ENCODE measurements around the gene EFEMP2. TPM values are rescaled to one million over a fixed set of nuclear protein-coding genes. Genes with fewer than 3 reads are reported as not detected.

EFEMP2 gene
- total and polyA plus RNA-seq, 2 donors (not counting 3 experiments of a cell fraction or from before 2014, with no cell fraction given) = 81.7 to 207 TPM

- FAIRE-seq (no peak), DNase-seq (ENCODE audit: low read depth, low spot score) (no peak)
- TF ChIP-seq EZH2 (IDR thresholded peaks at IDR 0.05; ENCODE audit: borderline replicate concordance, low read depth, low read length, severe bottlenecking) = no peak
- TF ChIP-seq POLR2A (IDR thresholded peaks at IDR 0.05; ENCODE audit: low read depth, low read length) = no peak
- TF ChIP-seq POLR2AphosphoS5 (IDR thresholded peaks at IDR 0.05; ENCODE audit: insufficient read depth, low read depth, low read length) = no peak
- TF ChIP-seq FOS (IDR thresholded peaks at IDR 0.05; ENCODE audit: borderline replicate concordance, insufficient read depth, low read length) = no peak
- no peak for TF ChIP-seq CTCF (IDR thresholded peaks at IDR 0.05; ENCODE audit: extremely low read depth in 1 of 2, insufficient read depth in 1 of 2, low read depth in 1 of 2, low read length in 2 of 2)
- no peak for TF ChIP-seq JUN (IDR thresholded peaks at IDR 0.05; ENCODE audit: borderline replicate concordance, insufficient read depth, insufficient read length, low read depth)
- Histone ChIP-seq H3K4me3 (replicated peaks in 1 of 3; ENCODE audit: insufficient read depth in 1 of 3, low read depth in 1 of 3, low read length in 3 of 3) (no peak overlapping the region), H3K4me1 (ENCODE audit: control insufficient read depth, extremely low read depth, insufficient read depth, low read length) (no peaks in the 10 kb centered on the region), H3K27ac (ENCODE audit: insufficient read depth, low read depth, low read length) (no peak overlapping the region), H3K27me3 (ENCODE audit: control insufficient read depth in 2 of 2, insufficient read depth in 2 of 2, low read length in 2 of 2) (peaks cover 7% of the 10 kb centered on the region in 2 experiments), H3K36me3 (ENCODE audit: control insufficient read depth in 2 of 2, extremely low read depth in 1 of 2, insufficient read depth in 2 of 2, low read length in 2 of 2) (no peaks in the 10 kb centered on the region), H3K9me3 (replicated peaks; ENCODE audit: control insufficient read depth, insufficient read depth, low read length) (no peaks in the 10 kb centered on the region), H3K9ac (replicated peaks; ENCODE audit: extremely low read depth, insufficient read depth, low read length) (no peak overlapping the region), H3K79me2 (ENCODE audit: control insufficient read depth, insufficient read depth, low read length) (no peaks in the 10 kb centered on the region), H4K20me1 (replicated peaks; ENCODE audit: control insufficient read depth, extremely low read depth, insufficient read depth, low read length) (no peaks in the 10 kb centered on the region), H2AFZ (ENCODE audit: low read depth, low read length) (no peak overlapping the region), H3K9me1 (replicated peaks; ENCODE audit: control insufficient read depth, extremely low read depth, insufficient read depth, low read length) (no peaks in the 10 kb centered on the region), H3K4me2 (ENCODE audit: insufficient read depth, low read length) (no peak overlapping the region)
- no TSS peak for BruUV-seq (replicated peaks)
- intact Hi-C loops (cut with micrococcal nuclease) = no loop called here
- POLR2A ChIA-PET = no interaction called here
- dilution Hi-C loops (cut with MboI; ENCODE audit: extremely low pct_ligation_motif_present, low sequenced_read_pairs) = no loop called here
- CTCF ChIA-PET = interaction anchor here (1.1 to 6.5 kb wide), 16 partner anchors 11 to 179 kb away, joined by 3 to 109 read pairs (median 6); partner anchors contain the start of genes AP5B1, KAT5, SIPA1 and SNX32
Observed at GRCh38 chr11:65816696-65817095, 55.9 kb downstream of the EFEMP2 start.

Other genes starting within 250 kb of the EFEMP2 start
- gene SIPA1, start 234.7 kb downstream of the EFEMP2 start, total RNA-seq = 119 and 128 TPM in 2 replicates
- gene SIPA1, start 234.7 kb downstream of the EFEMP2 start, polyA plus RNA-seq = 67.5 and 96.5 TPM in 2 replicates
- gene RELA, start 209.9 kb downstream of the EFEMP2 start, total RNA-seq = 105 and 106 TPM in 2 replicates
- 78.7 and 89.5 TPM in 2 replicates for gene RELA, start 209.9 kb downstream of the EFEMP2 start, polyA plus RNA-seq
- 48.8 and 50.2 TPM in 2 replicates for gene KAT5, start 160.5 kb downstream of the EFEMP2 start, total RNA-seq
- 31.4 and 35.8 TPM in 2 replicates for gene KAT5, start 160.5 kb downstream of the EFEMP2 start, polyA plus RNA-seq
- gene RNASEH2C, start 152.0 kb downstream of the EFEMP2 start, total RNA-seq = 46.4 and 62.0 TPM in 2 replicates
- 110 and 113 TPM in 2 replicates for gene RNASEH2C, start 152.0 kb downstream of the EFEMP2 start, polyA plus RNA-seq
- gene AP5B1, start 91.8 kb downstream of the EFEMP2 start, total RNA-seq = 15.3 and 15.5 TPM in 2 replicates
- 9.2 and 13.0 TPM in 2 replicates for gene AP5B1, start 91.8 kb downstream of the EFEMP2 start, polyA plus RNA-seq
- not detected in 2 replicates for gene OVOL1, start 85.7 kb downstream of the EFEMP2 start, total RNA-seq
- gene OVOL1, start 85.7 kb downstream of the EFEMP2 start, polyA plus RNA-seq = not detected in 2 replicates
- gene SNX32, start 38.8 kb downstream of the EFEMP2 start, total RNA-seq = 1.0 TPM in 1 of 2 replicates, not detected in the other
- gene SNX32, start 38.8 kb downstream of the EFEMP2 start, polyA plus RNA-seq = 0.19 and 0.29 TPM in 2 replicates
- 1,783 and 1,844 TPM in 2 replicates for gene CFL1, start 14.6 kb downstream of the EFEMP2 start, total RNA-seq
- 2,403 and 2,689 TPM in 2 replicates for gene CFL1, start 14.6 kb downstream of the EFEMP2 start, polyA plus RNA-seq
- gene MUS81, start 12.4 kb downstream of the EFEMP2 start, total RNA-seq = 68.4 and 76.9 TPM in 2 replicates
- gene MUS81, start 12.4 kb downstream of the EFEMP2 start, polyA plus RNA-seq = 57.9 and 64.5 TPM in 2 replicates
- gene CTSW, start 7.0 kb upstream of the EFEMP2 start, total RNA-seq = not detected in 2 replicates
- gene CTSW, start 7.0 kb upstream of the EFEMP2 start, polyA plus RNA-seq = not detected in 2 replicates
- gene FIBP, start 15.7 kb upstream of the EFEMP2 start, total RNA-seq = 88.5 and 105 TPM in 2 replicates
- gene FIBP, start 15.7 kb upstream of the EFEMP2 start, polyA plus RNA-seq = 162 and 210 TPM in 2 replicates
- gene CCDC85B, start 17.9 kb upstream of the EFEMP2 start, total RNA-seq = 103 and 105 TPM in 2 replicates
- 107 and 132 TPM in 2 replicates for gene CCDC85B, start 17.9 kb upstream of the EFEMP2 start, polyA plus RNA-seq
- 52.6 and 53.8 TPM in 2 replicates for gene FOSL1, start 27.6 kb upstream of the EFEMP2 start, total RNA-seq
- gene FOSL1, start 27.6 kb upstream of the EFEMP2 start, polyA plus RNA-seq = 16.6 and 18.1 TPM in 2 replicates
- gene C11orf68, start 46.3 kb upstream of the EFEMP2 start, total RNA-seq = 32.8 and 35.6 TPM in 2 replicates
- 66.5 and 84.8 TPM in 2 replicates for gene C11orf68, start 46.3 kb upstream of the EFEMP2 start, polyA plus RNA-seq
- 114 and 118 TPM in 2 replicates for gene DRAP1, start 46.6 kb upstream of the EFEMP2 start, total RNA-seq
- 73.5 and 74.9 TPM in 2 replicates for gene DRAP1, start 46.6 kb upstream of the EFEMP2 start, polyA plus RNA-seq
- gene TSGA10IP, start 72.7 kb upstream of the EFEMP2 start, total RNA-seq = not detected in 2 replicates
- gene TSGA10IP, start 72.7 kb upstream of the EFEMP2 start, polyA plus RNA-seq = not detected in 2 replicates
- gene SART1, start 88.9 kb upstream of the EFEMP2 start, total RNA-seq = 58.9 and 62.7 TPM in 2 replicates
- 17.3 and 21.8 TPM in 2 replicates for gene SART1, start 88.9 kb upstream of the EFEMP2 start, polyA plus RNA-seq
- gene EIF1AD, start 129.4 kb upstream of the EFEMP2 start, total RNA-seq = 39.7 and 42.4 TPM in 2 replicates
- 35.7 and 39.3 TPM in 2 replicates for gene EIF1AD, start 129.4 kb upstream of the EFEMP2 start, polyA plus RNA-seq
- gene BANF1, start 129.7 kb upstream of the EFEMP2 start, total RNA-seq = 246 and 269 TPM in 2 replicates
- gene BANF1, start 129.7 kb upstream of the EFEMP2 start, polyA plus RNA-seq = 367 and 376 TPM in 2 replicates
- 0.46 and 0.92 TPM in 2 replicates for gene CST6, start 139.2 kb upstream of the EFEMP2 start, total RNA-seq
- 2.2 and 2.5 TPM in 2 replicates for gene CST6, start 139.2 kb upstream of the EFEMP2 start, polyA plus RNA-seq
- gene CATSPER1, start 153.7 kb upstream of the EFEMP2 start, total RNA-seq = 1.0 and 1.3 TPM in 2 replicates
- 0.68 and 0.89 TPM in 2 replicates for gene CATSPER1, start 153.7 kb upstream of the EFEMP2 start, polyA plus RNA-seq
- not detected in 2 replicates for gene GAL3ST3, start 176.4 kb upstream of the EFEMP2 start, total RNA-seq
- 0.15 and 0.24 TPM in 2 replicates for gene GAL3ST3, start 176.4 kb upstream of the EFEMP2 start, polyA plus RNA-seq
- gene SF3B2, start 179.6 kb upstream of the EFEMP2 start, total RNA-seq = 179 and 196 TPM in 2 replicates
- 99.4 and 132 TPM in 2 replicates for gene SF3B2, start 179.6 kb upstream of the EFEMP2 start, polyA plus RNA-seq
- 52.8 and 64.4 TPM in 2 replicates for gene PACS1, start 197.5 kb upstream of the EFEMP2 start, total RNA-seq
- 24.8 and 26.4 TPM in 2 replicates for gene PACS1, start 197.5 kb upstream of the EFEMP2 start, polyA plus RNA-seq